Caco-2 (cell line): ENCODE results near the gene HAUS2. TPM values are rescaled to one million over a fixed set of nuclear protein-coding genes. Genes with fewer than 3 reads are reported as not detected.

Experiments used
- BruUV-seq: library from RNA; stranded (reverse); fragments of 400-500 nt; replicated peaks from 2 replicates; lab custom pipeline; 2021; lab: Mats Ljungman, UMichigan
- CTCF ChIA-PET: fragments of 300-600 bp; sonication (Branson Sonifier 250); formaldehyde crosslinking; loops from one replicate; lab custom pipeline; 2022; ENCODE audit warnings: antibody characterized with exemption; lab: Charles Lee
- POLR2A ChIA-PET: fragments of 300-600 bp; sonication (Branson Sonifier 250); formaldehyde crosslinking; loops from one replicate; lab custom pipeline; 2022; ENCODE audit warnings: antibody characterized with exemption; lab: Charles Lee
- DNase-seq, 2 experiments: peaks; one replicate each; pipeline versions ENCODE4 v3.0.0 to v3.0.0-alpha.2; 2020 to 2022
- H3K27me3 ChIP-seq: replicated peaks from 2 replicates; pipeline ENCODE4 v1.6.0; 2011; ENCODE audit warnings: low read length; ENCODE audit not compliant: control insufficient read depth, insufficient read depth
- H3K36me3 ChIP-seq: 2 replicates; pipeline ENCODE4 v1.5.1; 2011; ENCODE audit warnings: low read length; ENCODE audit not compliant: control insufficient read depth, insufficient read depth
- H3K4me1 ChIP-seq: fragments of 250-450 bp; sonication (Bioruptor Pico); 2 replicates; pipeline ENCODE4 v1.5.1; 2020; ENCODE audit warnings: mild to moderate bottlenecking
- H3K4me3 ChIP-seq: 2 replicates; pipeline ENCODE4 v1.5.1; 2011; ENCODE audit warnings: low read depth, mild to moderate bottlenecking, control low read depth, low read length
- H3K9me3 ChIP-seq: fragments of 250-450 bp; sonication (Bioruptor Pico); 2 replicates; pipeline ENCODE4 v1.5.1; 2020; ENCODE audit warnings: mild to moderate bottlenecking, moderate library complexity
- H3K27ac Mint-ChIP-seq: one replicate; pipeline ENCODE4 v1.8.0; 2022; ENCODE audit warnings: mixed read lengths; ENCODE audit not compliant: unreplicated experiment
- H3K27me3 Mint-ChIP-seq: one replicate; pipeline ENCODE4 v1.8.0; 2022; ENCODE audit warnings: mixed read lengths; ENCODE audit not compliant: insufficient read depth, unreplicated experiment
- H3K36me3 Mint-ChIP-seq: one replicate; pipeline ENCODE4 v1.8.0; 2022; ENCODE audit warnings: mild to moderate bottlenecking, mixed read lengths; ENCODE audit not compliant: insufficient read depth, unreplicated experiment
- H3K4me1 Mint-ChIP-seq: one replicate; pipeline ENCODE4 v1.8.0; 2022; ENCODE audit warnings: low read depth, mixed read lengths; ENCODE audit not compliant: unreplicated experiment
- H3K4me3 Mint-ChIP-seq: one replicate; pipeline ENCODE4 v1.8.0; 2022; ENCODE audit warnings: mild to moderate bottlenecking, moderate library complexity, mixed read lengths; ENCODE audit not compliant: unreplicated experiment
- H3K9me3 Mint-ChIP-seq: one replicate; pipeline ENCODE4 v1.8.0; 2022; ENCODE audit warnings: mixed read lengths; ENCODE audit not compliant: unreplicated experiment
- CTCF ChIP-seq, 2 experiments: fragments of 200-600 bp in 1 of 2; IDR thresholded peaks; 1 replicate in 1 of 2; 2 replicates in 1 of 2; pipeline versions ENCODE4 v1.5.1 to v1.8.0; 2011 to 2022; ENCODE audit warnings: antibody characterized with exemption in 1 of 2, control low read depth in 1 of 2, inconsistent platforms in 1 of 2, low read depth in 1 of 2, low read length in 1 of 2, mild to moderate bottlenecking in 1 of 2, moderate library complexity in 1 of 2; ENCODE audit not compliant: insufficient read depth in 1 of 2, severe bottlenecking in 1 of 2, unreplicated experiment in 1 of 2
- intact Hi-C: fragments of 100-400 bp; cut with micrococcal nuclease; formaldehyde crosslinking; loops from one replicate; pipeline ENCODE4 v1.10.0; 2022; ENCODE audit not compliant: unreplicated experiment
- total RNA-seq: library from RNA; stranded (reverse); gene quantifications from 2 replicates; pipeline ENCODE4 v1.2.3, GENCODE V29; 2022

Gene HAUS2
- total RNA-seq, 1 experiment from 2014 or later = 35.7 TPM

- no peaks in the 10 kb centered on the region for H3K36me3 ChIP-seq
- H3K4me3 ChIP-seq = no peak overlapping the region
- H3K9me3 ChIP-seq = no peaks in the 10 kb centered on the region
- H3K4me1 ChIP-seq = peaks cover 3% of the 10 kb centered on the region; the same call in 1 of the 2 replicates
- no peak for TF ChIP-seq CTCF (IDR thresholded peaks at IDR 0.05; ENCODE audit: insufficient read depth in 1 of 2, low read depth in 1 of 2, low read length in 1 of 2, severe bottlenecking in 1 of 2, unreplicated experiment in 1 of 2)
- H3K4me1 Mint-ChIP-seq = no peaks in the 10 kb centered on the region
- BruUV-seq = no TSS peak
- intact Hi-C loops = no loop called here
- no peak for DNase-seq
- ChIA-PET CTCF (interaction anchor here (1.1 to 2.2 kb wide), 2 partner anchors 11 to 13 kb away, joined by 3 to 12 read pairs; no protein-coding TSS in a partner anchor), POLR2A (no interaction called here)
- H3K9me3 Mint-ChIP-seq = no peaks in the 10 kb centered on the region
- no peaks in the 10 kb centered on the region for H3K27me3 ChIP-seq
- H3K27me3 Mint-ChIP-seq = no peaks in the 10 kb centered on the region
- no peaks in the 10 kb centered on the region for H3K36me3 Mint-ChIP-seq
- no peak overlapping the region for H3K27ac Mint-ChIP-seq
- no peak overlapping the region for H3K4me3 Mint-ChIP-seq
Measured at GRCh38 chr15:42592716-42593115, 44.1 kb downstream of the HAUS2 start.

GRCh38 chr15:42593143-42593542 lies 44.5 kb downstream of the HAUS2 start:
- no peaks in the 10 kb centered on the region for H3K9me3 Mint-ChIP-seq
- no peaks in the 10 kb centered on the region for H3K36me3 Mint-ChIP-seq
- H3K27ac Mint-ChIP-seq = no peak overlapping the region
- POLR2A ChIA-PET = no interaction called here
- intact Hi-C loops = no loop called here
- no peak overlapping the region for H3K4me3 ChIP-seq
- H3K27me3 Mint-ChIP-seq = no peaks in the 10 kb centered on the region
- CTCF ChIA-PET = interaction anchor here (2.2 kb wide), 1 partner anchor 11 kb away, joined by 12 read pairs; no protein-coding TSS in a partner anchor
- no peaks in the 10 kb centered on the region for H3K27me3 ChIP-seq
- no TSS peak for BruUV-seq
- DNase-seq = no peak
- peaks cover 3% of the 10 kb centered on the region; the same call in 1 of the 2 replicates for H3K4me1 ChIP-seq
- no peak for TF ChIP-seq CTCF (IDR thresholded peaks at IDR 0.05; ENCODE audit: insufficient read depth in 1 of 2, low read depth in 1 of 2, low read length in 1 of 2, severe bottlenecking in 1 of 2, unreplicated experiment in 1 of 2)
- H3K4me3 Mint-ChIP-seq = no peak overlapping the region
- no peaks in the 10 kb centered on the region for H3K36me3 ChIP-seq
- no peaks in the 10 kb centered on the region for H3K4me1 Mint-ChIP-seq
- no peaks in the 10 kb centered on the region for H3K9me3 ChIP-seq

- peaks cover 3% of the 10 kb centered on the region; the same call in 1 of the 2 replicates for H3K4me1 ChIP-seq
- H3K36me3 ChIP-seq = no peaks in the 10 kb centered on the region
- Mint-ChIP-seq H3K4me1 (no peaks in the 10 kb centered on the region), H3K27me3 (no peaks in the 10 kb centered on the region), H3K4me3 (no peak overlapping the region), H3K27ac (no peak overlapping the region), H3K9me3 (no peaks in the 10 kb centered on the region), H3K36me3 (no peaks in the 10 kb centered on the region)
- BruUV-seq = no TSS peak
- ChIA-PET CTCF (no interaction called here), POLR2A (no interaction called here)
- no peaks in the 10 kb centered on the region for H3K27me3 ChIP-seq
- no peaks in the 10 kb centered on the region for H3K9me3 ChIP-seq
- DNase-seq = no peak
- intact Hi-C loops = no loop called here
- TF ChIP-seq CTCF (IDR thresholded peaks at IDR 0.05; ENCODE audit: insufficient read depth in 1 of 2, low read depth in 1 of 2, low read length in 1 of 2, severe bottlenecking in 1 of 2, unreplicated experiment in 1 of 2) = no peak
- no peak overlapping the region for H3K4me3 ChIP-seq
Measured at GRCh38 chr15:42594095-42594494, 45.5 kb downstream of the HAUS2 start.
